Endothelial cell of umbilical vein (primary cell): ENCODE measurements around the gene FHOD3. TPM values are rescaled to one million over a fixed set of nuclear protein-coding genes. Genes with fewer than 3 reads are reported as not detected.

Experiments
- BruUV-seq: library from RNA; stranded (reverse); fragments of 400-500 nt; replicated peaks from 2 replicates; lab custom pipeline; 2021; lab: Mats Ljungman, UMichigan
- CTCF ChIA-PET: fragments of 300-600, 350-600 bp; sonication (Branson Sonifier 250); formaldehyde crosslinking; loops from one replicate; lab custom pipeline; 2021; ENCODE audit warnings: antibody characterized with exemption, inconsistent platforms; lab: Charles Lee
- POLR2A ChIA-PET: fragments of 300-600, 350-600 bp; sonication (Branson Sonifier 250); formaldehyde crosslinking; loops from one replicate; lab custom pipeline; 2021; ENCODE audit warnings: antibody characterized with exemption, inconsistent platforms; lab: Charles Lee
- DNase-seq: peaks from one replicate; pipeline ENCODE4 v3.0.0-alpha.2; 2011; ENCODE audit warnings: low read depth, low spot score
- FAIRE-seq: peaks from 2 replicates; lab custom pipeline; 2011; peaks lifted over from hg19 to GRCh38; lab: Jason Lieb, UNC
- H2AFZ ChIP-seq: 2 replicates; pipeline ENCODE4 v1.6.0; 2012; ENCODE audit warnings: low read depth, low read length, control low read depth, inconsistent platforms
- H3K27ac ChIP-seq: 2 replicates; pipeline ENCODE4 v1.5.1; 2011; ENCODE audit warnings: low read depth, mild to moderate bottlenecking, control low read depth, low read length, moderate library complexity; ENCODE audit not compliant: insufficient read depth
- H3K27me3 ChIP-seq, 2 experiments: 2 replicates each; pipeline versions ENCODE4 v1.6.0 to v1.6.1; 2011; ENCODE audit warnings: low read length in 2 of 2, mixed read lengths in 1 of 2; ENCODE audit not compliant: control insufficient read depth in 2 of 2, insufficient read depth in 2 of 2
- H3K36me3 ChIP-seq, 2 experiments: 2 replicates in 1 of 2; 3 replicates in 1 of 2; pipeline ENCODE4 v1.5.1; 2011; ENCODE audit warnings: low read length in 2 of 2, mild to moderate bottlenecking in 1 of 2, moderate library complexity in 1 of 2; ENCODE audit not compliant: control insufficient read depth in 2 of 2, insufficient read depth in 2 of 2; ENCODE audit errors: extremely low read depth in 1 of 2
- H3K4me1 ChIP-seq: 3 replicates; pipeline ENCODE4 v1.5.1; 2011; ENCODE audit warnings: mild to moderate bottlenecking, low read length; ENCODE audit not compliant: control insufficient read depth, insufficient read depth; ENCODE audit errors: extremely low read depth
- H3K4me2 ChIP-seq: 2 replicates; pipeline ENCODE4 v1.6.1; 2011; ENCODE audit warnings: low read length, control low read depth, mixed read lengths; ENCODE audit not compliant: insufficient read depth
- H3K4me3 ChIP-seq, 3 experiments: fragments of 200-600 bp in 1 of 3; sonication (generic), shearing (Covaris generic) in 1 of 3; replicated peaks in 1 of 3; 2 replicates each; pipeline ENCODE4 v1.5.1; 2011 to 2016; ENCODE audit warnings: control low read depth in 3 of 3, low read length in 3 of 3, mild to moderate bottlenecking in 2 of 3, inconsistent platforms in 1 of 3, low read depth in 1 of 3, moderate library complexity in 1 of 3; ENCODE audit not compliant: insufficient read depth in 1 of 3
- H3K79me2 ChIP-seq: 2 replicates; pipeline ENCODE4 v1.6.0; 2012; ENCODE audit warnings: low read length, inconsistent platforms; ENCODE audit not compliant: control insufficient read depth, insufficient read depth
- H3K9ac ChIP-seq: replicated peaks from 2 replicates; pipeline ENCODE3; 2011; ENCODE audit warnings: low read length, control low read depth; ENCODE audit not compliant: insufficient read depth; ENCODE audit errors: extremely low read depth
- H3K9me1 ChIP-seq: replicated peaks from 3 replicates; pipeline ENCODE4 v1.6.0; 2011; ENCODE audit warnings: mild to moderate bottlenecking, low read length; ENCODE audit not compliant: control insufficient read depth, insufficient read depth; ENCODE audit errors: extremely low read depth
- H3K9me3 ChIP-seq: replicated peaks from 2 replicates; pipeline ENCODE4 v1.5.1; 2012; ENCODE audit warnings: low read length, inconsistent platforms; ENCODE audit not compliant: control insufficient read depth, insufficient read depth
- H4K20me1 ChIP-seq: replicated peaks from 2 replicates; pipeline ENCODE3; 2011; ENCODE audit warnings: mild to moderate bottlenecking, low read length; ENCODE audit not compliant: control insufficient read depth, insufficient read depth; ENCODE audit errors: extremely low read depth
- EZH2 ChIP-seq: IDR thresholded peaks from 2 replicates; pipeline ENCODE4 v1.6.1; 2012; ENCODE audit warnings: borderline replicate concordance, low read depth, mild to moderate bottlenecking, moderate library complexity, low read length, inconsistent platforms; ENCODE audit not compliant: severe bottlenecking
- FOS ChIP-seq: IDR thresholded peaks from 2 replicates; pipeline ENCODE4 v1.6.1; 2011; ENCODE audit warnings: mild to moderate bottlenecking, low read length, moderate library complexity, borderline replicate concordance; ENCODE audit not compliant: insufficient read depth
- GATA2 ChIP-seq: IDR thresholded peaks from 2 replicates; pipeline ENCODE4 v1.7.0; 2011; ENCODE audit warnings: low read depth, mild to moderate bottlenecking, moderate library complexity, mixed read lengths, low read length; ENCODE audit not compliant: insufficient read length, insufficient read depth
- MYC ChIP-seq: IDR thresholded peaks from one replicate; pipeline ENCODE4 v1.6.1; 2011; ENCODE audit warnings: mild to moderate bottlenecking, low read depth, low read length
- dilution Hi-C: fragments of 300-500 bp; cut with MboI; formaldehyde crosslinking; loops from one replicate; pipeline ENCODE4 v1.15.0; 2019; ENCODE audit warnings: low sequenced_read_pairs; ENCODE audit not compliant: extremely low pct_ligation_motif_present
- intact Hi-C: fragments of 100-400 bp; cut with micrococcal nuclease; formaldehyde crosslinking; loops from one replicate; pipeline ENCODE4 v1.10.0; 2022
- polyA plus RNA-seq, 4 experiments: library from polyadenylated mRNA; depleted of rRNA in 3 of 4; stranded (reverse) in 3 of 4; unstranded in 1 of 4; fragments of >200 nt; gene quantifications; 2 replicates each; pipeline versions ENCODE4 v1.2.1 to v1.2.3, GENCODE V29; 2011 to 2012; ENCODE audit warnings: missing spikeins in 1 of 4
- total RNA-seq: library from RNA; stranded (reverse); gene quantifications from 2 replicates; pipeline ENCODE4 v1.2.3, GENCODE V29; 2021
- TF ChIP-seq, protein P1 (sequence below), 2 donors: IDR thresholded peaks; 1 replicate in 1 of 2; 2 replicates in 1 of 2; pipeline ENCODE4 v1.5.1; 2011; ENCODE audit warnings: low read length in 2 of 2, mild to moderate bottlenecking in 2 of 2, moderate library complexity in 2 of 2, control low read depth in 1 of 2, inconsistent platforms in 1 of 2, low read depth in 1 of 2; ENCODE audit not compliant: insufficient read depth in 1 of 2; ENCODE audit errors: extremely low read depth in 1 of 2
- TF ChIP-seq, protein P2 (sequence below): IDR thresholded peaks from 2 replicates; pipeline ENCODE4 v1.6.1; 2011; ENCODE audit not compliant: insufficient read depth, insufficient read length

The FHOD3 gene
- total and polyA plus RNA-seq, 2 donors (not counting 3 experiments of a cell fraction or from before 2014, with no cell fraction given): 0.06 to 1.5 TPM

DNA sequence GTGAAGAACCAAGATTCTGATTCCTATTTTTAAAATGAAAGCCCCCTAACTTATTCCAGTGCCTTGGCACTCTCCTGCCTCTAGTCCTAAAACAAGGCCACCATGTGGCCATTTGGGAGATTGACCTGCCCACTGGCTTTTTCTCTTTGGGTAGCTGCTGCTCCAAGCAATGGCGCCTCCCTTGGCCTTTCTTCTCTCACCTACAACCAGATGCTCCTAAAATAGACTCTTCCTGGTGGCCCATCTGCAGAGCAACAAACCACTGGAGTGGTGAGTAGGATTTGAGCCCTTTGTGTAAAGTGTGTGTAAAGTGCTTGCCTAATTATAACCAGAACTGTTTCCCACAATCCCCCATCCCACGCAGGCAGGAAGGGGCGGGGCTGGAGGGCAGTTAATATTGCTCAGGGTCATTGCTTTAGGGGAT lies 114.2 kb downstream of the FHOD3 start:
- no peak overlapping the region for H2AFZ ChIP-seq
- H3K4me1 ChIP-seq: no peaks in the 10 kb centered on the region
- DNase-seq (no peak), FAIRE-seq (no peak)
- no peak overlapping the region for H3K4me3 ChIP-seq
- no TSS peak for BruUV-seq
- no peaks in the 10 kb centered on the region for H3K9me1 ChIP-seq
- no peak overlapping the region for H3K9ac ChIP-seq
- H3K9me3 ChIP-seq: no peaks in the 10 kb centered on the region
- intact Hi-C loops: loop anchor here (1.0 kb wide), 2 partner anchors 114 to 315 kb away; partner anchors contain the start of gene FHOD3
- no peaks in the 10 kb centered on the region for H3K79me2 ChIP-seq
- H3K27ac ChIP-seq: no peak overlapping the region
- no peak for TF ChIP-seq FOS
- TF ChIP-seq, protein P1, sequence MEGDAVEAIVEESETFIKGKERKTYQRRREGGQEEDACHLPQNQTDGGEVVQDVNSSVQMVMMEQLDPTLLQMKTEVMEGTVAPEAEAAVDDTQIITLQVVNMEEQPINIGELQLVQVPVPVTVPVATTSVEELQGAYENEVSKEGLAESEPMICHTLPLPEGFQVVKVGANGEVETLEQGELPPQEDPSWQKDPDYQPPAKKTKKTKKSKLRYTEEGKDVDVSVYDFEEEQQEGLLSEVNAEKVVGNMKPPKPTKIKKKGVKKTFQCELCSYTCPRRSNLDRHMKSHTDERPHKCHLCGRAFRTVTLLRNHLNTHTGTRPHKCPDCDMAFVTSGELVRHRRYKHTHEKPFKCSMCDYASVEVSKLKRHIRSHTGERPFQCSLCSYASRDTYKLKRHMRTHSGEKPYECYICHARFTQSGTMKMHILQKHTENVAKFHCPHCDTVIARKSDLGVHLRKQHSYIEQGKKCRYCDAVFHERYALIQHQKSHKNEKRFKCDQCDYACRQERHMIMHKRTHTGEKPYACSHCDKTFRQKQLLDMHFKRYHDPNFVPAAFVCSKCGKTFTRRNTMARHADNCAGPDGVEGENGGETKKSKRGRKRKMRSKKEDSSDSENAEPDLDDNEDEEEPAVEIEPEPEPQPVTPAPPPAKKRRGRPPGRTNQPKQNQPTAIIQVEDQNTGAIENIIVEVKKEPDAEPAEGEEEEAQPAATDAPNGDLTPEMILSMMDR (IDR thresholded peaks at IDR 0.05; ENCODE audit: extremely low read depth in 1 of 2, insufficient read depth in 1 of 2, low read depth in 1 of 2, low read length in 2 of 2): peak; percentile 13 to 24
- dilution Hi-C loops: no loop called here
- no peaks in the 10 kb centered on the region for H3K36me3 ChIP-seq
- CTCF ChIA-PET: interaction anchor here (0.6 to 3.6 kb wide), 16 partner anchors 9 to 394 kb away, joined by 3 to 27 read pairs (median 4); partner anchors contain the start of gene FHOD3
- H3K27me3 ChIP-seq: no peaks in the 10 kb centered on the region
- H4K20me1 ChIP-seq: no peaks in the 10 kb centered on the region
- H3K4me2 ChIP-seq: no peak overlapping the region
- POLR2A ChIA-PET: no interaction called here

DNA sequence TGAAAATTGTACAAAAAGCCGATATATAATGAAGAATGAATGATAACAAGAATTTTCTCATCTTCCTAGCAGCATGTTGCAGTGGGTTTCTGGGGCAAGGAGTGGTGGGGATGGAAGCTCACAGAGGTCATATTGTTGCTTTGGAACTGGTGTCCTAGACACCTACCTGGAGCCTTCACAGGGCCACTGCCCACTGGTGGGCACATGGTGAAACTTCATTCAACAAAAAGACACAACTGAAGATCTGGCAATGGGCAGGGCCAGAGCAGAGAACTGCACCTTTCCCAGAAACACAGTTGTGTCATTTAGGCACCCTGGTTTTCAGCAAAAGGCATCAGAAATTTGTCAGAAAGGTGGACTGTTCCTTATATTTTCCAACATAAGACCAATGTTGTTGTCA lies 115.3 kb downstream of the FHOD3 start:
- H3K9me1 ChIP-seq: no peaks in the 10 kb centered on the region
- H3K9me3 ChIP-seq: no peaks in the 10 kb centered on the region
- H3K9ac ChIP-seq: no peak overlapping the region
- dilution Hi-C loops: no loop called here
- no peaks in the 10 kb centered on the region for H3K36me3 ChIP-seq
- no peak overlapping the region for H3K27ac ChIP-seq
- no peaks in the 10 kb centered on the region for H3K27me3 ChIP-seq
- H3K79me2 ChIP-seq: no peaks in the 10 kb centered on the region
- no TSS peak for BruUV-seq
- no peaks in the 10 kb centered on the region for H4K20me1 ChIP-seq
- TF ChIP-seq GATA2: no peak
- TF ChIP-seq, protein P2, sequence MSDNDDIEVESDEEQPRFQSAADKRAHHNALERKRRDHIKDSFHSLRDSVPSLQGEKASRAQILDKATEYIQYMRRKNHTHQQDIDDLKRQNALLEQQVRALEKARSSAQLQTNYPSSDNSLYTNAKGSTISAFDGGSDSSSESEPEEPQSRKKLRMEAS: no peak
- no peak for TF ChIP-seq EZH2
- TF ChIP-seq, protein P1 (IDR thresholded peaks at IDR 0.05; ENCODE audit: extremely low read depth in 1 of 2, insufficient read depth in 1 of 2, low read depth in 1 of 2, low read length in 2 of 2): peak; percentile 11 to 22
- no peak for TF ChIP-seq FOS
- TF ChIP-seq MYC: no peak
- ChIA-PET CTCF (interaction anchor here (1.1 to 3.6 kb wide), 10 partner anchors 10 to 395 kb away, joined by 3 to 27 read pairs (median 4); partner anchors contain the start of gene FHOD3), POLR2A (no interaction called here)
- intact Hi-C loops: no loop called here
- no peak overlapping the region for H2AFZ ChIP-seq
- FAIRE-seq: no peak
- no peak overlapping the region for H3K4me3 ChIP-seq
- H3K4me2 ChIP-seq: no peak overlapping the region
- no peak for DNase-seq
- H3K4me1 ChIP-seq: no peaks in the 10 kb centered on the region
